Heart right ventricle (tissue), 16 donors: ENCODE results near the gene MFSD6. TPM values are rescaled to one million over a fixed set of nuclear protein-coding genes. Genes with fewer than 3 reads are reported as not detected.

Experiments used
- ATAC-seq, 8 donors: fragments of 200-7000 bp; cut with Tn5 transposase; one replicate each; pipeline ENCODE4 v1.9.1; 2020; ENCODE audit warnings: mild to moderate bottlenecking in 8 of 8, moderate library complexity in 8 of 8, moderate number of reproducible peaks in 1 of 8
- DNase-seq, 2 donors: peaks; one replicate each; pipeline ENCODE4 v3.0.0-alpha.2; 2020
- H3K27ac ChIP-seq, 10 donors: fragments of 200-600 bp; sonication (generic) in 2 of 10; one replicate each; pipeline versions ENCODE4 v1.5.0 to v1.8.0; 2020 to 2022; ENCODE audit warnings: mild to moderate bottlenecking in 3 of 10
- H3K27me3 ChIP-seq, 7 donors: fragments of 200-600 bp; one replicate each; pipeline ENCODE4 v1.8.0; 2021 to 2022; ENCODE audit warnings: mild to moderate bottlenecking in 2 of 7
- H3K36me3 ChIP-seq, 9 donors: fragments of 200-600 bp; sonication (generic) in 1 of 9; one replicate each; pipeline versions ENCODE4 v1.5.0 to v1.8.0; 2020 to 2022; ENCODE audit warnings: mild to moderate bottlenecking in 2 of 9
- H3K4me1 ChIP-seq, 9 donors: fragments of 200-600 bp; sonication (generic) in 1 of 9; one replicate each; pipeline versions ENCODE4 v1.5.0 to v1.8.0; 2020 to 2022; ENCODE audit warnings: mild to moderate bottlenecking in 4 of 9
- H3K4me3 ChIP-seq, 10 donors: fragments of 200-600 bp; sonication (generic) in 2 of 10; one replicate each; pipeline versions ENCODE4 v1.5.0 to v1.8.0; 2020 to 2022; ENCODE audit warnings: mild to moderate bottlenecking in 7 of 10, moderate library complexity in 2 of 10
- H3K9me3 ChIP-seq, 11 donors: fragments of 200-600 bp in 10 of 11; sonication (generic) in 2 of 11; one replicate each; pipeline versions ENCODE4 v1.5.0 to v1.8.0; 2013 to 2022; ENCODE audit warnings: mild to moderate bottlenecking in 2 of 11, control low read depth in 1 of 11, moderate library complexity in 1 of 11
- WGBS, 2 donors: extraction: QIAGEN DNeasy Blood & Tissue Kit; methylation state at CpG; one replicate each; pipeline ENCODE4 v1.1.7; 2013; ENCODE audit warnings: inconsistent platforms in 1 of 2; 5-methylcytosine and 5-hydroxymethylcytosine counted together
- intact Hi-C, 10 donors: fragments of 100-400 bp; cut with DNase I; formaldehyde crosslinking; loops; one replicate each; pipeline versions ENCODE4 v1.11.1 to v1.14.2; 2022
- polyA plus RNA-seq, 2 donors: library from polyadenylated mRNA; stranded (reverse); fragments of 200-250 nt; gene quantifications; one replicate each; pipeline ENCODE4 v1.2.3, GENCODE V29; 2013
- total RNA-seq, 10 donors: library from RNA; stranded (reverse); fragmentation: NEBNext Ultra II Directional in 3 of 10; extraction: Animal tissue kit (Norgen Biotek cat#: 25700) in 3 of 10; gene quantifications; one replicate each; pipeline versions ENCODE4 v1.2.1 to v1.2.4, GENCODE V29; 2021 to 2023
- TF ChIP-seq, protein P1 (sequence below), 9 donors: fragments of 200-600 bp; sonication (generic) in 2 of 9; IDR thresholded peaks; one replicate each; pipeline versions ENCODE4 v1.5.0 to v1.8.0; 2021 to 2022; ENCODE audit warnings: antibody characterized with exemption in 9 of 9, mild to moderate bottlenecking in 5 of 9, moderate library complexity in 1 of 9
- donor health status: Arrhythmogenic right ventricular cardiomyopathy.
- donor health status: ischemic (EF 13 %, LVEDD 7.1; RV severe dilation, severe dysfunction).
- donor health status: healthy with polysubstance abuse.
- donor health status: DM: no; HTN: yes; CAD: no.
- donor health status: DM: no; HTN: no; CAD: no.
- donor health status: ischemic (EF 25% LVEDD 6.9; RV normal size, moderate dysfunction).
- donor health status: ischemic (EF 25% LVEDD 5.7; RV mildly dilated, moderate dysfunction).
- donor health status: healthy.
- donor health status: DM: yes; HTN: yes; CAD: no.
- donor health status: Ischemic cardiomyopathy.
- donor health status: ischemic (EF 35%, LVEDD 5.7; RV mildly dilated, moderate dysfunction).
- donor health status: nonischemic (EF 11% LVEDD 7.7; RV severe dilation, severe dysfunction).
- donor health status: DM: yes; HTN: yes; CAD: no.
- donor health status: PGD.
- donor health status: ischemic (EF 29% LVEDD 5.4; RV normal size, mild dysfunction).
- donor health status: nonischemic (EF 23%, LVEDD 6.1; RV moderate dilation, normal function).

Gene MFSD6
- total and polyA plus RNA-seq, 12 donors = 9.7 to 26.7 (median 15.9) TPM

GRCh38 chr2:190458352-190459107 lies 50.4 kb downstream of the MFSD6 start:
- TF ChIP-seq, protein P1, sequence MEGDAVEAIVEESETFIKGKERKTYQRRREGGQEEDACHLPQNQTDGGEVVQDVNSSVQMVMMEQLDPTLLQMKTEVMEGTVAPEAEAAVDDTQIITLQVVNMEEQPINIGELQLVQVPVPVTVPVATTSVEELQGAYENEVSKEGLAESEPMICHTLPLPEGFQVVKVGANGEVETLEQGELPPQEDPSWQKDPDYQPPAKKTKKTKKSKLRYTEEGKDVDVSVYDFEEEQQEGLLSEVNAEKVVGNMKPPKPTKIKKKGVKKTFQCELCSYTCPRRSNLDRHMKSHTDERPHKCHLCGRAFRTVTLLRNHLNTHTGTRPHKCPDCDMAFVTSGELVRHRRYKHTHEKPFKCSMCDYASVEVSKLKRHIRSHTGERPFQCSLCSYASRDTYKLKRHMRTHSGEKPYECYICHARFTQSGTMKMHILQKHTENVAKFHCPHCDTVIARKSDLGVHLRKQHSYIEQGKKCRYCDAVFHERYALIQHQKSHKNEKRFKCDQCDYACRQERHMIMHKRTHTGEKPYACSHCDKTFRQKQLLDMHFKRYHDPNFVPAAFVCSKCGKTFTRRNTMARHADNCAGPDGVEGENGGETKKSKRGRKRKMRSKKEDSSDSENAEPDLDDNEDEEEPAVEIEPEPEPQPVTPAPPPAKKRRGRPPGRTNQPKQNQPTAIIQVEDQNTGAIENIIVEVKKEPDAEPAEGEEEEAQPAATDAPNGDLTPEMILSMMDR (IDR thresholded peaks at IDR 0.05) = no peak
- intact Hi-C loops = no loop called here
- DNase-seq = no peak

DNA sequence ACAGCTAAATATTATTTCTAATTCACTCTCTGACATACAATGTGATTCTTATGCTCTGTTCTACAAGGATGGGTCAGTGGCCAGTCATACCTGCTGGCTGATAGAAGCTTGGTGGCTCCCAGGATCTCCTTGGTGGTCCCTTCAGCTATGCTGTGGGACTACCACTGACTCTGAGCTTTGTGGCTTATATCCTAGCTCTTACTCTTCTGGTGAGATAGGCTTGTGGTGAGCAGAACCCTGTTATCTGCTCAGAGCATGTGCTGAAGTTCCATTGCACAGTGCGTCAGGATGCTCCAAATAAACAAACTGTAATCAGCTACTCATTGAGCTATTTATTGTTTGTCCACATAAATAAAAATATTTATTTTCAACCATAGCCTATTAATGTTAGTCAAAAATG lies 51.7 kb downstream of the MFSD6 start:
- intact Hi-C loops = loop anchor here in 3 of 10 donors (1.0 to 10.0 kb wide), 2 partner anchors 17 to 45 kb away; no protein-coding TSS in a partner anchor

More at GRCh38 chr2:190458352-190459107, 50.4 kb downstream of the MFSD6 start:
- WGBS, 2 donors = 90 to 93% methylated on average over 8 of the region's 8 CpGs
- H3K27ac ChIP-seq = no peak overlapping the region
- no peak overlapping the region for H3K4me3 ChIP-seq
- no peak for ATAC-seq
- H3K9me3 ChIP-seq = no peaks in the 10 kb centered on the region
- no peaks in the 10 kb centered on the region for H3K27me3 ChIP-seq
- H3K36me3 ChIP-seq = peaks cover 0 to 11% (median 0%) of the 10 kb centered on the region in 9 donors
- peaks cover 0 to 20% (median 14%) of the 10 kb centered on the region in 9 donors for H3K4me1 ChIP-seq

GRCh38 chr2:190460487-190460886 lies 52.3 kb downstream of the MFSD6 start:
- no peak for ATAC-seq
- H3K36me3 ChIP-seq = peaks cover 0 to 11% (median 0%) of the 10 kb centered on the region in 9 donors
- intact Hi-C loops = loop anchor here in 3 of 10 donors (1.0 to 10.0 kb wide), 2 partner anchors 17 to 46 kb away; no protein-coding TSS in a partner anchor

More for the DNA sequence above, 51.7 kb downstream of the MFSD6 start:
- peaks cover 0 to 21% (median 14%) of the 10 kb centered on the region in 9 donors for H3K4me1 ChIP-seq
- H3K4me3 ChIP-seq = no peak overlapping the region
- DNase-seq (no peak), ATAC-seq (peak in 7 of 8 donors; percentile 49 to 89 (median 75))
- 47 to 68% methylated on average over 1 of the region's 1 CpG for WGBS, 2 donors
- H3K36me3 ChIP-seq = peaks cover 0 to 11% (median 0%) of the 10 kb centered on the region in 9 donors
- peak overlapping the region in 1 of 10 donors; percentile 40 for H3K27ac ChIP-seq
- H3K27me3 ChIP-seq = no peaks in the 10 kb centered on the region
- TF ChIP-seq, protein P1 (IDR thresholded peaks at IDR 0.05) = no peak
- H3K9me3 ChIP-seq = no peaks in the 10 kb centered on the region

GRCh38 chr2:190462181-190462580 lies 54.0 kb downstream of the MFSD6 start:
- TF ChIP-seq, protein P1 (IDR thresholded peaks at IDR 0.05) = no peak
- intact Hi-C loops = loop anchor here in 2 of 10 donors (10.0 kb wide), 1 partner anchor 47 kb away; no protein-coding TSS in a partner anchor
- ATAC-seq = no peak
- WGBS, 2 donors = 89 to 98% methylated on average over 2 of the region's 2 CpGs
- Histone ChIP-seq H3K27me3 (no peaks in the 10 kb centered on the region), H3K9me3 (no peaks in the 10 kb centered on the region), H3K4me1 (peaks cover 0 to 39% (median 19%) of the 10 kb centered on the region in 9 donors), H3K27ac (no peak overlapping the region), H3K4me3 (no peak overlapping the region), H3K36me3 (peaks cover 0 to under 1% (median 0%) of the 10 kb centered on the region in 9 donors)
- no peak for DNase-seq

More at GRCh38 chr2:190460487-190460886, 52.3 kb downstream of the MFSD6 start:
- 67 to 87% methylated on average over 5 of the region's 5 CpGs for whole genome bisulfite sequencing, 2 donors
- no peak overlapping the region for H3K4me3 ChIP-seq
- H3K27ac ChIP-seq = no peak overlapping the region
- H3K4me1 ChIP-seq = peaks cover 0 to 26% (median 14%) of the 10 kb centered on the region in 9 donors
- H3K27me3 ChIP-seq = no peaks in the 10 kb centered on the region
- TF ChIP-seq, protein P1 (IDR thresholded peaks at IDR 0.05) = no peak
- no peaks in the 10 kb centered on the region for H3K9me3 ChIP-seq
- no peak for DNase-seq
